CD8-positive, alpha-beta memory T cell (primary cell): ENCODE data around the gene SUN2. TPM values are rescaled to one million over a fixed set of nuclear protein-coding genes. Genes with fewer than 3 reads are reported as not detected.

Experiments
- CTCF ChIA-PET: fragments of 350-600 bp; sonication (Branson Sonifier 250); formaldehyde crosslinking; loops from one replicate; lab custom pipeline; 2021; ENCODE audit warnings: antibody characterized with exemption; lab: Charles Lee
- POLR2A ChIA-PET: fragments of 350-600 bp; sonication (Branson Sonifier 250); formaldehyde crosslinking; loops from one replicate; lab custom pipeline; 2021; ENCODE audit warnings: antibody characterized with exemption; lab: Charles Lee
- DNase-seq, 5 donors: peaks; one replicate each; pipeline versions ENCODE4 v3.0.0 to v3.0.0-alpha.2; 2020 to 2022; ENCODE audit warnings: mixed read lengths in 1 of 5
- H3K27ac ChIP-seq: one replicate; pipeline ENCODE4 v1.7.0; 2013; ENCODE audit warnings: low read depth, mild to moderate bottlenecking, low read length, moderate library complexity
- H3K27me3 ChIP-seq: 2 replicates; pipeline ENCODE4 v1.7.0; 2013; ENCODE audit warnings: low read length, mild to moderate bottlenecking; ENCODE audit not compliant: insufficient read depth, poor library complexity, severe bottlenecking
- H3K36me3 ChIP-seq: 2 replicates; pipeline ENCODE4 v1.7.0; 2013; ENCODE audit warnings: mild to moderate bottlenecking, low read length, moderate library complexity; ENCODE audit not compliant: insufficient read depth
- H3K4me1 ChIP-seq: 2 replicates; pipeline ENCODE4 v1.7.0; 2013; ENCODE audit warnings: mild to moderate bottlenecking, low read length, moderate library complexity; ENCODE audit not compliant: insufficient read depth
- H3K4me3 ChIP-seq: 2 replicates; pipeline ENCODE4 v1.7.0; 2013; ENCODE audit warnings: mild to moderate bottlenecking, low read length
- H3K9me3 ChIP-seq: 2 replicates; pipeline ENCODE4 v1.7.0; 2013; ENCODE audit warnings: mild to moderate bottlenecking, low read length
- H3K27ac Mint-ChIP-seq, 8 donors: one replicate each; pipeline ENCODE4 v1.8.0; 2020 to 2021; ENCODE audit warnings: mixed read lengths in 8 of 8, mild to moderate bottlenecking in 6 of 8, inconsistent platforms in 3 of 8, moderate library complexity in 3 of 8
- H3K27me3 Mint-ChIP-seq, 2 donors: one replicate each; pipeline ENCODE4 v1.8.0; 2020 to 2021; ENCODE audit warnings: mixed read lengths in 2 of 2, mild to moderate bottlenecking in 1 of 2, moderate library complexity in 1 of 2
- H3K36me3 Mint-ChIP-seq, 3 donors: one replicate each; pipeline ENCODE4 v1.8.0; 2020 to 2021; ENCODE audit warnings: mixed read lengths in 3 of 3, inconsistent platforms in 1 of 3, mild to moderate bottlenecking in 1 of 3
- H3K4me1 Mint-ChIP-seq, 3 donors: one replicate each; pipeline ENCODE4 v1.8.0; 2020 to 2021; ENCODE audit warnings: mixed read lengths in 3 of 3, inconsistent platforms in 1 of 3, mild to moderate bottlenecking in 1 of 3
- H3K4me3 Mint-ChIP-seq, 7 donors: one replicate each; pipeline ENCODE4 v1.8.0; 2020 to 2021; ENCODE audit warnings: mixed read lengths in 7 of 7, mild to moderate bottlenecking in 6 of 7, moderate library complexity in 4 of 7, inconsistent platforms in 2 of 7
- H3K9me3 Mint-ChIP-seq, 5 donors: one replicate each; pipeline ENCODE4 v1.8.0; 2020 to 2022; ENCODE audit warnings: mixed read lengths in 5 of 5, mild to moderate bottlenecking in 3 of 5, moderate library complexity in 2 of 5, inconsistent platforms in 1 of 5
- polyA plus RNA-seq: library from polyadenylated mRNA; unstranded; fragments of 300-500 nt; fragmentation: Illumina TruSeq; gene quantifications from one replicate; pipeline ENCODE4 v1.2.3, GENCODE V29; 2021
- total RNA-seq, 2 experiments: library from RNA; stranded (reverse); gene quantifications; one replicate each; pipeline ENCODE4 v1.2.3, GENCODE V29; 2021

The SUN2 gene
- total and polyA plus RNA-seq, 3 experiments from 2014 or later = 168 to 753 (median 185) TPM

GRCh38 chr22:38762551-38762983 lies 6.8 kb upstream of the SUN2 start:
- H3K27me3 Mint-ChIP-seq = no peaks in the 10 kb centered on the region
- peaks cover 21 to 35% (median 23%) of the 10 kb centered on the region in 3 donors for H3K4me1 Mint-ChIP-seq
- no peak for DNase-seq
- ChIA-PET POLR2A (interaction anchor here (2.1 kb wide), 1 partner anchor 11 kb away, joined by 12 read pairs; no protein-coding TSS in a partner anchor), CTCF (interaction anchor here (0.9 to 9.3 kb wide), 3 partner anchors 28 to 81 kb away, joined by 4 to 78 read pairs (median 6); no protein-coding TSS in a partner anchor)
- peak overlapping the region in 1 of 8 donors; percentile 21 for H3K27ac Mint-ChIP-seq
- Histone ChIP-seq H3K27ac (no peak overlapping the region), H3K4me1 (peaks cover 25% of the 10 kb centered on the region), H3K9me3 (no peaks in the 10 kb centered on the region), H3K27me3 (no peaks in the 10 kb centered on the region), H3K36me3 (no peaks in the 10 kb centered on the region), H3K4me3 (no peak overlapping the region)
- no peaks in the 10 kb centered on the region for H3K9me3 Mint-ChIP-seq
- H3K36me3 Mint-ChIP-seq = no peaks in the 10 kb centered on the region
- H3K4me3 Mint-ChIP-seq = no peak overlapping the region

- DNase-seq = no peak
- H3K27ac ChIP-seq = no peak overlapping the region
- no peaks in the 10 kb centered on the region for H3K9me3 ChIP-seq
- Mint-ChIP-seq H3K4me3 (no peak overlapping the region), H3K27ac (no peak overlapping the region), H3K4me1 (peaks cover 31 to 44% (median 34%) of the 10 kb centered on the region in 3 donors), H3K27me3 (no peaks in the 10 kb centered on the region), H3K36me3 (peaks cover 0 to 3% (median 0%) of the 10 kb centered on the region in 3 donors), H3K9me3 (no peaks in the 10 kb centered on the region)
- no peak overlapping the region for H3K4me3 ChIP-seq
- H3K4me1 ChIP-seq = peaks cover 36% of the 10 kb centered on the region
- POLR2A ChIA-PET = interaction anchor here (0.6 kb wide), 1 partner anchor 9 kb away, joined by 3 read pairs; no protein-coding TSS in a partner anchor
- CTCF ChIA-PET = interaction anchor here (0.9 to 9.3 kb wide), 3 partner anchors 27 to 82 kb away, joined by 4 to 78 read pairs (median 4); no protein-coding TSS in a partner anchor
- H3K36me3 ChIP-seq = no peaks in the 10 kb centered on the region
- H3K27me3 ChIP-seq = no peaks in the 10 kb centered on the region
Measured at GRCh38 chr22:38761202-38762162, 5.7 kb upstream of the SUN2 start.

GRCh38 chr22:38760477-38761201 lies 4.8 kb upstream of the SUN2 start:
- no peak overlapping the region for H3K27ac ChIP-seq
- peaks cover 31 to 39% (median 31%) of the 10 kb centered on the region in 3 donors for H3K4me1 Mint-ChIP-seq
- H3K27ac Mint-ChIP-seq = peak overlapping the region in 4 of 8 donors; percentile 38 to 84 (median 54)
- H3K27me3 ChIP-seq = no peaks in the 10 kb centered on the region
- DNase-seq = no peak
- no peaks in the 10 kb centered on the region for H3K9me3 Mint-ChIP-seq
- peaks cover 29% of the 10 kb centered on the region for H3K4me1 ChIP-seq
- peaks cover 0 to 4% (median 0%) of the 10 kb centered on the region in 3 donors for H3K36me3 Mint-ChIP-seq
- H3K4me3 Mint-ChIP-seq = no peak overlapping the region
- POLR2A ChIA-PET = interaction anchor here (2.8 kb wide), 1 partner anchor 26 kb away, joined by 16 read pairs; no protein-coding TSS in a partner anchor
- no peaks in the 10 kb centered on the region for H3K27me3 Mint-ChIP-seq
- CTCF ChIA-PET = interaction anchor here (1.4 kb wide), 1 partner anchor 83 kb away, joined by 4 read pairs; no protein-coding TSS in a partner anchor
- H3K36me3 ChIP-seq = no peaks in the 10 kb centered on the region
- H3K4me3 ChIP-seq = no peak overlapping the region
- H3K9me3 ChIP-seq = no peaks in the 10 kb centered on the region

GRCh38 chr22:38759005-38759404 lies 3.2 kb upstream of the SUN2 start:
- H3K4me3 ChIP-seq = no peak overlapping the region
- POLR2A ChIA-PET = interaction anchor here (0.9 to 2.8 kb wide), 4 partner anchors 11 to 34 kb away, joined by 3 to 16 read pairs (median 7); no protein-coding TSS in a partner anchor
- CTCF ChIA-PET = interaction anchor here (1.2 to 5.0 kb wide), 6 partner anchors 9 to 111 kb away, joined by 3 to 38 read pairs (median 7); partner anchors contain the start of gene GTPBP1
- no peak for DNase-seq
- H3K4me1 ChIP-seq = peaks cover 29% of the 10 kb centered on the region
- Mint-ChIP-seq H3K27ac (peak overlapping the region in 7 of 8 donors; percentile 50 to 98 (median 89)), H3K4me1 (peaks cover 33 to 38% (median 35%) of the 10 kb centered on the region in 3 donors), H3K36me3 (peaks cover 5 to 15% (median 10%) of the 10 kb centered on the region in 3 donors), H3K9me3 (peaks cover 0 to 2% (median 0%) of the 10 kb centered on the region in 5 donors), H3K4me3 (peak overlapping the region; percentile 15 to 96 (median 75)), H3K27me3 (no peaks in the 10 kb centered on the region)
- peaks cover 4% of the 10 kb centered on the region for H3K36me3 ChIP-seq
- no peak overlapping the region for H3K27ac ChIP-seq
- no peaks in the 10 kb centered on the region for H3K9me3 ChIP-seq
- H3K27me3 ChIP-seq = no peaks in the 10 kb centered on the region

- Mint-ChIP-seq H3K4me3 (peak overlapping the region; percentile 43 to 96 (median 78)), H3K36me3 (peaks cover 8 to 21% (median 16%) of the 10 kb centered on the region in 3 donors), H3K27me3 (no peaks in the 10 kb centered on the region)
Measured at GRCh38 chr22:38758276-38758945, 2.6 kb upstream of the SUN2 start.

GRCh38 chr22:38757464-38757757 lies 1.6 kb upstream of the SUN2 start:
- Histone ChIP-seq H3K9me3 (no peaks in the 10 kb centered on the region), H3K4me3 (peak overlapping the region; percentile 77), H3K4me1 (peaks cover 45% of the 10 kb centered on the region), H3K27ac (no peak overlapping the region), H3K36me3 (peaks cover 16% of the 10 kb centered on the region), H3K27me3 (no peaks in the 10 kb centered on the region)
- peaks cover 0 to 1% of the 10 kb centered on the region in 2 donors for H3K27me3 Mint-ChIP-seq
- H3K36me3 Mint-ChIP-seq = peaks cover 10 to 28% (median 17%) of the 10 kb centered on the region in 3 donors
- ChIA-PET CTCF (interaction anchor here (1.6 to 5.0 kb wide), 4 partner anchors 9 to 86 kb away, joined by 7 to 38 read pairs (median 21); no protein-coding TSS in a partner anchor), POLR2A (interaction anchor here (13.0 kb wide), 1 partner anchor 20 kb away, joined by 275 read pairs; no protein-coding TSS in a partner anchor)
- no peak for DNase-seq
- peak overlapping the region; percentile 86 to 97 (median 95) for H3K4me3 Mint-ChIP-seq
- H3K9me3 Mint-ChIP-seq = peaks cover 0 to 2% (median 0%) of the 10 kb centered on the region in 5 donors
- peaks cover 46 to 51% (median 49%) of the 10 kb centered on the region in 3 donors for H3K4me1 Mint-ChIP-seq
- H3K27ac Mint-ChIP-seq = peak overlapping the region; percentile 70 to 98 (median 92)

More at GRCh38 chr22:38758276-38758945, 2.6 kb upstream of the SUN2 start:
- peaks cover 10% of the 10 kb centered on the region for H3K36me3 ChIP-seq
- H3K4me1 ChIP-seq = peaks cover 35% of the 10 kb centered on the region
- CTCF ChIA-PET = interaction anchor here (1.2 to 5.0 kb wide), 6 partner anchors 9 to 111 kb away, joined by 3 to 38 read pairs (median 7); partner anchors contain the start of gene GTPBP1
- H3K4me1 Mint-ChIP-seq = peaks cover 39 to 44% (median 40%) of the 10 kb centered on the region in 3 donors
- H3K27ac Mint-ChIP-seq = peak overlapping the region; percentile 79 to 98 (median 93)
- DNase-seq = peak; percentile 27 to 90 (median 61)
- H3K9me3 ChIP-seq = no peaks in the 10 kb centered on the region
- no peak overlapping the region for H3K27ac ChIP-seq
- peaks cover 0 to 2% (median 0%) of the 10 kb centered on the region in 5 donors for H3K9me3 Mint-ChIP-seq
- POLR2A ChIA-PET = interaction anchor here (0.6 to 2.8 kb wide), 5 partner anchors 11 to 298 kb away, joined by 3 to 16 read pairs (median 4); no protein-coding TSS in a partner anchor
- H3K27me3 ChIP-seq = no peaks in the 10 kb centered on the region
- no peak overlapping the region for H3K4me3 ChIP-seq
